Measurements from ENCODE around the gene FZD10. TPM values are rescaled to one million over a fixed set of nuclear protein-coding genes. Genes with fewer than 3 reads are reported as not detected.

Gene FZD10
- polyA plus RNA-seq, 1 experiment = not detected

DNA sequence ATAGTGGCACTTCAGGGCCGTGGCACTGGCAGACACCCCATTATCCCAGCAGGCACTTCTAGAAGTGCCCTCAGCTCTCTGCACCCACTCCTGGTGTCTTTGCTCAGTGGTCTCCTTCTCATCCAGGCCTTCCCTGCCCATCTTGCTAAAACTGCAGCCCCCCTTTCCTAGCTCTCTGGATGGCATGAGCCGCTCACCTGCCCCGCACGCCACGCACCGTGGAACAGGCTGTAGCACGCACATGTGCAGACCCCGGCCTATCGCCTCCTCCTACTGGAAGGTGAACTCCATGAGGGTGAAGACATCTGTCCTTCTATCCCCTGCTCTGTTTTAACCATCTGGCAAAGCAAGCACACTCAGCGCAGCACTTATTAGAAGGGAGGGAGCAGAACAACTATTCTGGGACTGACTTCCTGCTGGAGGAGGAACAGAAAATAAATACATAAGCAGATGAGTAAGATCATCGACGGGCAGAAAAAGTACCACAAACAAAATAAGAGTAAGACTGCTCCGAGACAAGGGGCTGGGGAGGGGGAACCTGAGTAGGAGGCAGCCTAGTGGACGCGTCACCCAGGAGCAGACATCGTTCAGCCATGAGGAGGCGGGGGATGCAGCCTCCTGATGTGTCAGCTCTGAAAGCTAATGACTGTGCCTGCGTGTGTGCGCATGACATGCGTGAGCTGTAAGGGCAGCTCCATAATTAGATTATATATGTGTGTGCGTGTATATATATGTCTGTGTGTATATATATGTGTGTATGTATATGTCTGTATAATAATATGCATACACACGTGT, 7.8 kb upstream of the FZD10 start:
- CTCF ChIA-PET = no interaction called here

DNA sequence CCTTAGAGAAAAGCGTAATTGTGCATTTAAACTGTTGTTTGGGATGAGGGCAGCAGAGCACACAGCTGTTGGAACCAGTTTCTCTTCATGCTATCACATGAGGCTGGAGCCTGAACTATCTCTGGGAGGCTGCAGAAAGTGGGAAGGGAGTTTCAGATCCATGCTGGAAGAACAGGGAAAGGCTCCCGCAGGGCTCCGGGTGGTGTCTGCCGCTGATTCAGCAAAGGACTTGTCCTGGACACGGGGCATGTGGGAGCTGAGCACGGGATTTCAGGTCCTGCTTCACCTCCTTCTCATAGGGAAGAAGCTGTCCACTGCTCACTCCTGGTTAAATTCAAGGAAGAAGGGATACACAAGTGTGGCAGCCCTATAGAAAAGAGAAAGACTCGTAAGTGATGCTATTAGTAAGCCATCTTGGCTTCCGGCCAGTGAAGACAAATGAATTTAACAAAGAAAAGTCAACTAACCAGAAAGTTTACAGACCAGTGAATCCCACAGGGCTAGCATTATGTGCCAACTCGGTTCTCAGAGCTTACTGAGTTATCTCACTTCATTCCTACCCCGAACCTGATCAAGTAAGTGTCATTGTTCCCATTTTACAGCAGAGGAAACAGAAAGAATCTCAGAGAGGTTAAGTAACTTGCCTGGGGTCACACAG, 6.7 kb upstream of the FZD10 start:
- Histone ChIP-seq H3K9me3 (ENCODE audit: control insufficient read depth, insufficient read depth, low read length) (peaks cover 64% of the 10 kb centered on the region), H3K27me3 (ENCODE audit: control insufficient read depth, insufficient read depth, low read length) (no peaks in the 10 kb centered on the region), H3K4me3 (ENCODE audit: low read depth, low read length) (no peak overlapping the region), H3K27ac (ENCODE audit: low read depth, low read length) (no peak overlapping the region)
- TF ChIP-seq, protein P1, sequence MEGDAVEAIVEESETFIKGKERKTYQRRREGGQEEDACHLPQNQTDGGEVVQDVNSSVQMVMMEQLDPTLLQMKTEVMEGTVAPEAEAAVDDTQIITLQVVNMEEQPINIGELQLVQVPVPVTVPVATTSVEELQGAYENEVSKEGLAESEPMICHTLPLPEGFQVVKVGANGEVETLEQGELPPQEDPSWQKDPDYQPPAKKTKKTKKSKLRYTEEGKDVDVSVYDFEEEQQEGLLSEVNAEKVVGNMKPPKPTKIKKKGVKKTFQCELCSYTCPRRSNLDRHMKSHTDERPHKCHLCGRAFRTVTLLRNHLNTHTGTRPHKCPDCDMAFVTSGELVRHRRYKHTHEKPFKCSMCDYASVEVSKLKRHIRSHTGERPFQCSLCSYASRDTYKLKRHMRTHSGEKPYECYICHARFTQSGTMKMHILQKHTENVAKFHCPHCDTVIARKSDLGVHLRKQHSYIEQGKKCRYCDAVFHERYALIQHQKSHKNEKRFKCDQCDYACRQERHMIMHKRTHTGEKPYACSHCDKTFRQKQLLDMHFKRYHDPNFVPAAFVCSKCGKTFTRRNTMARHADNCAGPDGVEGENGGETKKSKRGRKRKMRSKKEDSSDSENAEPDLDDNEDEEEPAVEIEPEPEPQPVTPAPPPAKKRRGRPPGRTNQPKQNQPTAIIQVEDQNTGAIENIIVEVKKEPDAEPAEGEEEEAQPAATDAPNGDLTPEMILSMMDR (IDR thresholded peaks at IDR 0.05; ENCODE audit: low read depth, low read length) = no peak
- CTCF ChIA-PET = no interaction called here
- DNase-seq (ENCODE audit: low read depth, low spot score) = no peak
- POLR2A ChIA-PET = no interaction called here

More for the DNA sequence above, 7.8 kb upstream of the FZD10 start:
- Histone ChIP-seq H3K27ac (ENCODE audit: low read depth, low read length) (no peak overlapping the region), H3K9me3 (ENCODE audit: control insufficient read depth, insufficient read depth, low read length) (peaks cover 71% of the 10 kb centered on the region), H3K4me3 (ENCODE audit: low read depth, low read length) (no peak overlapping the region), H3K27me3 (ENCODE audit: control insufficient read depth, insufficient read depth, low read length) (no peaks in the 10 kb centered on the region)
- no peak for DNase-seq (ENCODE audit: low read depth, low spot score)
- POLR2A ChIA-PET = no interaction called here
- TF ChIP-seq, protein P1 (IDR thresholded peaks at IDR 0.05; ENCODE audit: low read depth, low read length) = no peak

DNA sequence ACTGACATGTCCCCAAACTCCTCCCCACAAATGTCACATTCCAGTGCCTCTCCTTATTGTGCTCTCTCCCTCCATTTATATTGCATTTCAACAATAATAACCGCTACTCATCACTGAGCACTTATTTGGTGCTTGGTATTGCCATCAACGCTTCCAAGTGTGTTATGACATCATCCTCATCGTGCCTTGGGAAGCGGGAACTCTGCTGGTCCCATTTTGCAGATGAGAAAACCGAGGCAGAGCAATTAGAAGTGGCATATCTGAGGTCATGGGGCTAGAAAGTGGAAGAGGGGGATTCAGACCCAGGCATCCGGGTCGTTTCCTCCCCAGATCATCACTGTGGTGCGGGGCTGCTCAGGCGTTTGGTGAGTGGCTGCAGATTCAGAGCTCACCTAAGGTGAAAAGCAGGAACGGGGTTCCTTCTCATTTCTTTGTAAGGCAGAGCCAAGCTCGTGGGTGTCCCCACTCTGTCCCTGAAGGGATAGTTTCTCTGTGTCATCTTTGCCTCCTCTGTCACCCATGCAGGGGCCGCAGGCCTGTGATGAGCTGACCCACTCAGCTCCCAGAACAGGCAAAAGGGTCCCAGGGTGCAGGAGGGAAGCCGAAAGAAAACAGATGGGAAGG, 5.5 kb upstream of the FZD10 start:
- no peak for DNase-seq (ENCODE audit: low read depth, low spot score)
- ChIA-PET POLR2A (no interaction called here), CTCF (no interaction called here)
- Histone ChIP-seq H3K27ac (ENCODE audit: low read depth, low read length) (no peak overlapping the region), H3K9me3 (ENCODE audit: control insufficient read depth, insufficient read depth, low read length) (peaks cover 63% of the 10 kb centered on the region), H3K4me3 (ENCODE audit: low read depth, low read length) (no peak overlapping the region), H3K27me3 (ENCODE audit: control insufficient read depth, insufficient read depth, low read length) (no peaks in the 10 kb centered on the region)
- TF ChIP-seq, protein P1 (IDR thresholded peaks at IDR 0.05; ENCODE audit: low read depth, low read length) = no peak

DNA sequence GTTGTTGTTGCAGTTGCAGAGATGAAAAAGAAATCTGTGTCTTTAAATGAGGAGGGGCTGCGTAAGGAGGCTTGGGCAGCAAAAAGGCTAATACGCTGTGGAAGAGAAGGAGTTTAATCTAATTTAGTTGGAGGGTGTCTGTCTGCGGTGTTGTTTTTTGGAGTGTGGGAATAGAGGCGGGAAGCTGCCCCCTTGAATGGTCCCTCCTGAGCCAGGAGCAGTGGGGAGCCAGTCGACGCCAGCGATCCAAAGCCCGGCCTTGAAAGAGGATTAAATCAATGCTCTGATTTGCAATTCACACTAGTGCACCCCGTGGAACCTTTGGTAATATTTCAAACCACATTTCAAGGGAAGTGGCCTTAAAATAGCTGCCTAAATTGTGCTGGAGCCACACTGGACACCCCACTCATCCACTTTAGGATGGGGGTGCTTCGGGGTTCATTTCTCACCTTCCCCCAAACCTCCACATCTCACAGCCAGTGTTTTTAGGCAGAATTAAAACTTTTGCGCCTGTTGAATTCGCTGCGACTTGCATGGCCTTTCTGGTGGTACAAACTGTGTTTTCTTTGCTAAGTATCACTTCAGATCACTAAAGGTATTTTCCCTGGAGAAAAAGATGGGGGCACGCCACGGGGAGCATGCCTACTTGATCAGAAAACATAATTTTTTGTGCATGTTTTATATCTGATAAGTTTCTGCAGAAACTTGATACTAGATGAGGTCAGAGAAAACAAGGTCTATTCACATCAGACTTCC, 4.1 kb upstream of the FZD10 start:
- H3K27me3 ChIP-seq (ENCODE audit: control insufficient read depth, insufficient read depth, low read length) = peaks cover 2% of the 10 kb centered on the region
- ChIA-PET POLR2A (no interaction called here), CTCF (no interaction called here)
- no peak for DNase-seq (ENCODE audit: low read depth, low spot score)
- no peak overlapping the region for H3K27ac ChIP-seq (ENCODE audit: low read depth, low read length)
- peaks cover 60% of the 10 kb centered on the region for H3K9me3 ChIP-seq (ENCODE audit: control insufficient read depth, insufficient read depth, low read length)
- TF ChIP-seq, protein P1 (IDR thresholded peaks at IDR 0.05; ENCODE audit: low read depth, low read length) = no peak
- H3K4me3 ChIP-seq (ENCODE audit: low read depth, low read length) = no peak overlapping the region
